ENCODE results near the gene WNT5A. TPM values are rescaled to one million over a fixed set of nuclear protein-coding genes. Genes with fewer than 3 reads are reported as not detected.
A peak's percentile ranks its signal among the peaks of the same experiment; 100 is the strongest.

Gene WNT5A
- total and polyA plus RNA-seq, 4 donors: 5.8 to 22.2 (median 11.2) TPM

GRCh38 chr3:55442861-55443260 is 44.2 kb downstream of the WNT5A start:
- Histone ChIP-seq H3K9me3 (ENCODE audit: control insufficient read depth in 4 of 4, insufficient read depth in 3 of 4, low read length in 3 of 4) (no peaks in the 10 kb centered on the region), H3K4me3 (no peak overlapping the region), H3K4me1 (ENCODE audit: control insufficient read depth in 5 of 5, insufficient read depth in 5 of 5, low read length in 5 of 5) (no peaks in the 10 kb centered on the region), H3K36me3 (ENCODE audit: control insufficient read depth in 4 of 4, insufficient read depth in 4 of 4, low read length in 4 of 4) (no peaks in the 10 kb centered on the region), H3K27me3 (ENCODE audit: control insufficient read depth in 3 of 3, insufficient read depth in 3 of 3, low read length in 2 of 3) (no peaks in the 10 kb centered on the region), H3K27ac (ENCODE audit: low read depth in 1 of 2, low read length in 1 of 2) (no peak overlapping the region), H3K9ac (ENCODE audit: insufficient read depth in 1 of 2, low read length in 2 of 2) (no peak overlapping the region)
- DNase-seq: no peak
- ATAC-seq (ENCODE audit: insufficient read depth, low FRiP score): no peak
- no peak for TF ChIP-seq CTCF (IDR thresholded peaks at IDR 0.05; ENCODE audit: control extremely low read depth, extremely low read depth)
- 77 to 82% methylated on average over 3 of the region's 3 CpGs for WGBS, 2 donors

DNA sequence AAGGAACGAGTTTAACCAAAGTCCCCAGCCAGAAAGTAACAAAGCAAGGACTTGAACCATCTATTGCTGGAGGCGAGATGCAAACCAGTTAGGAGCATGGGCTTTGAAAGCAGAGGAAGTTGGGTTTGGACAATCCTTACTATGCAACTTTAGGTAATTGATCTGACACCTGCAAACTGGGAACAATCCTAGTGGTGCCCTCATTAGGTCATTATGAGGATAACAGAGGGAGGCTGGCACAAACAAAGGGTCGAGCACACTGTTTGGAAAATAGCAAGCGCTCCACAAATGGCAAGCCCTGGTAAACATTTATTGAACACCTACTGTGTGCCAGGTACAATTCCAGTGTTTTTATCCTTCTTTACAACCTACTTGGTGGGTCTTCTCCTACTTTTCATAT is 45.6 kb downstream of the WNT5A start:
- no peak overlapping the region for H3K9ac ChIP-seq (ENCODE audit: insufficient read depth in 1 of 2, low read length in 2 of 2)
- TF ChIP-seq CTCF (IDR thresholded peaks at IDR 0.05; ENCODE audit: control extremely low read depth, extremely low read depth): no peak
- no peaks in the 10 kb centered on the region for H3K9me3 ChIP-seq (ENCODE audit: control insufficient read depth in 4 of 4, insufficient read depth in 3 of 4, low read length in 3 of 4)
- H3K27me3 ChIP-seq (ENCODE audit: control insufficient read depth in 3 of 3, insufficient read depth in 3 of 3, low read length in 2 of 3): no peaks in the 10 kb centered on the region
- H3K4me1 ChIP-seq (ENCODE audit: control insufficient read depth in 5 of 5, insufficient read depth in 5 of 5, low read length in 5 of 5): no peaks in the 10 kb centered on the region
- ATAC-seq (ENCODE audit: insufficient read depth, low FRiP score) (no peak), DNase-seq (no peak)
- H3K4me3 ChIP-seq: no peak overlapping the region
- H3K36me3 ChIP-seq (ENCODE audit: control insufficient read depth in 4 of 4, insufficient read depth in 4 of 4, low read length in 4 of 4): no peaks in the 10 kb centered on the region
- H3K27ac ChIP-seq (ENCODE audit: low read depth in 1 of 2, low read length in 1 of 2): no peak overlapping the region
- 80 to 81% methylated on average over 4 of the region's 4 CpGs for WGBS, 2 donors

DNA sequence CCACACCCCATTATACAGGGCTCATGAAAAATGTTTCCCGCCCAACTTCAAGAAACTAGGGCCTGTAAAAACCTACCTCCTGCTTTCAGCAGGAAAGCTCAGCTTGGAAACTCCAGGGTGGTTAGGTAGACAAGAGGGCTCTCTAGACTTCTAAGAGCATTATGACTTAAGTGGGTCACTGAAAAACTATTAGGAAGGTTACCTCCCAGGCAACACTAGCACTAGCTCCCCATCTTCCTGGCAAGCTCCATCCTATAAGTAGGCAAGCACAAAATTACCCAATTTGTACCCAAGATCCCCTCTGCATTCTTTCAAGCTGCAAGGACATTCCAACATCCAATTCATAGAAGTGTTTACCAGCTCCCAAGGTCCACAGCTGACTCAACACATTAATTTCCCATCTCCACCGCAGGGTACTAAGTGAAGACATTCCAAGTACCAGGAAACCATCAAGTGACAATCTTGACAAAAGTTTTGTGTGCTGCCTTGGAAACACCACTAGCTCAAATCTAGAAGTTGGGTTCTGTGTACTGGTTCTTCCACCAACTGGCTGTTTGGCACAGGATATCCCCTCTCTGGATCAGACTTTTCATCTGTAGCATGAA is 46.9 kb downstream of the WNT5A start:
- ATAC-seq (ENCODE audit: insufficient read depth, low FRiP score): peak; percentile 75
- Histone ChIP-seq H3K27ac (ENCODE audit: low read depth in 1 of 2, low read length in 1 of 2) (peak overlapping the region in 1 of 2 donors; percentile 61), H3K9ac (ENCODE audit: insufficient read depth in 1 of 2, low read length in 2 of 2) (no peak overlapping the region), H3K4me1 (ENCODE audit: control insufficient read depth in 5 of 5, insufficient read depth in 5 of 5, low read length in 5 of 5) (no peaks in the 10 kb centered on the region), H3K9me3 (ENCODE audit: control insufficient read depth in 4 of 4, insufficient read depth in 3 of 4, low read length in 3 of 4) (no peaks in the 10 kb centered on the region), H3K36me3 (ENCODE audit: control insufficient read depth in 4 of 4, insufficient read depth in 4 of 4, low read length in 4 of 4) (no peaks in the 10 kb centered on the region), H3K4me3 (no peak overlapping the region), H3K27me3 (ENCODE audit: control insufficient read depth in 3 of 3, insufficient read depth in 3 of 3, low read length in 2 of 3) (peaks cover 0 to 3% (median 0%) of the 10 kb centered on the region in 3 donors)
- WGBS, 2 donors: 65 to 87% methylated on average over 2 of the region's 2 CpGs
- TF ChIP-seq CTCF (IDR thresholded peaks at IDR 0.05; ENCODE audit: control extremely low read depth, extremely low read depth): no peak
- no peak for DNase-seq

- WGBS, 2 donors: 87 to 91% methylated on average over 3 of the region's 3 CpGs
- no peaks in the 10 kb centered on the region for H3K4me1 ChIP-seq (ENCODE audit: control insufficient read depth in 5 of 5, insufficient read depth in 5 of 5, low read length in 5 of 5)
- H3K27me3 ChIP-seq (ENCODE audit: control insufficient read depth in 3 of 3, insufficient read depth in 3 of 3, low read length in 2 of 3): peaks cover 0 to 3% (median 0%) of the 10 kb centered on the region in 3 donors
- no peaks in the 10 kb centered on the region for H3K36me3 ChIP-seq (ENCODE audit: control insufficient read depth in 4 of 4, insufficient read depth in 4 of 4, low read length in 4 of 4)
- DNase-seq: no peak
- no peak for TF ChIP-seq CTCF (IDR thresholded peaks at IDR 0.05; ENCODE audit: control extremely low read depth, extremely low read depth)
- H3K9ac ChIP-seq (ENCODE audit: insufficient read depth in 1 of 2, low read length in 2 of 2): no peak overlapping the region
- ATAC-seq (ENCODE audit: insufficient read depth, low FRiP score): no peak
- no peak overlapping the region for H3K4me3 ChIP-seq
- H3K27ac ChIP-seq (ENCODE audit: low read depth in 1 of 2, low read length in 1 of 2): no peak overlapping the region
- H3K9me3 ChIP-seq (ENCODE audit: control insufficient read depth in 4 of 4, insufficient read depth in 3 of 4, low read length in 3 of 4): no peaks in the 10 kb centered on the region
Observed at GRCh38 chr3:55439657-55440056, 47.4 kb downstream of the WNT5A start.
